Panc1 (cell line): ENCODE data around the gene NPAS4. TPM values are rescaled to one million over a fixed set of nuclear protein-coding genes. Genes with fewer than 3 reads are reported as not detected.

Experiments used
- ATAC-seq: fragments of 200-7000 bp; cut with Tn5 transposase; 2 replicates; pipeline ENCODE4 v1.9.1; 2020; ENCODE audit warnings: mild to moderate bottlenecking, moderate library complexity
- BruUV-seq: library from RNA; stranded (reverse); fragments of 400-500 nt; replicated peaks from 2 replicates; lab custom pipeline; 2021; lab: Mats Ljungman, UMichigan
- CTCF ChIA-PET: fragments of 300-600 bp; sonication (Branson Sonifier 250); formaldehyde crosslinking; loops from one replicate; lab custom pipeline; 2022; ENCODE audit warnings: antibody characterized with exemption; lab: Charles Lee
- POLR2A ChIA-PET: fragments of 300-600 bp; sonication (Branson Sonifier 250); formaldehyde crosslinking; loops from one replicate; lab custom pipeline; 2022; ENCODE audit warnings: antibody characterized with exemption; lab: Charles Lee
- DNase-seq: peaks from one replicate; pipeline ENCODE4 v3.0.0-alpha.2; 2010; ENCODE audit warnings: low read depth, low spot score
- H3K27ac ChIP-seq: 2 replicates; pipeline ENCODE4 v1.5.1; 2011; ENCODE audit warnings: mild to moderate bottlenecking, low read length, inconsistent platforms
- H3K27me3 ChIP-seq: fragments of 200-500 bp; sonication (Bioruptor generic); 2 replicates; pipeline ENCODE4 v1.6.0; 2014; ENCODE audit warnings: low read length, inconsistent platforms; ENCODE audit not compliant: control insufficient read depth, insufficient read depth
- H3K36me3 ChIP-seq: fragments of 200-500 bp; sonication (Bioruptor generic); 2 replicates; pipeline ENCODE4 v1.5.1; 2014; ENCODE audit warnings: inconsistent platforms, mild to moderate bottlenecking, low read length, moderate library complexity; ENCODE audit not compliant: control insufficient read depth, insufficient read depth
- H3K4me1 ChIP-seq: 2 replicates; pipeline ENCODE4 v1.5.1; 2011; ENCODE audit warnings: inconsistent platforms, mild to moderate bottlenecking, low read length, moderate library complexity; ENCODE audit not compliant: control insufficient read depth, insufficient read depth
- H3K4me3 ChIP-seq, 2 experiments: 2 replicates each; pipeline ENCODE4 v1.5.1; 2011 to 2012; ENCODE audit warnings: low read depth in 2 of 2, low read length in 2 of 2, mild to moderate bottlenecking in 2 of 2, inconsistent platforms in 1 of 2, moderate library complexity in 1 of 2
- H3K9me3 ChIP-seq: fragments of 200-500 bp; sonication (Bioruptor generic); 2 replicates; pipeline ENCODE4 v1.5.1; 2014; ENCODE audit warnings: low read depth, mild to moderate bottlenecking, inconsistent platforms, low read length, moderate library complexity; ENCODE audit not compliant: control insufficient read depth, insufficient read depth
- POLR2AphosphoS5 ChIP-seq: IDR thresholded peaks from 2 replicates; pipeline ENCODE4 v1.6.1; 2012; ENCODE audit warnings: mild to moderate bottlenecking, low read depth, low read length, moderate library complexity
- REST ChIP-seq, 2 experiments: IDR thresholded peaks; 2 replicates each; pipeline ENCODE4 v1.6.1; 2011 to 2012; ENCODE audit warnings: low read depth in 2 of 2, control low read depth in 1 of 2, low read length in 1 of 2, mild to moderate bottlenecking in 1 of 2, moderate library complexity in 1 of 2; ENCODE audit not compliant: insufficient read depth in 1 of 2
- SIN3A ChIP-seq: IDR thresholded peaks from 2 replicates; pipeline ENCODE4 v1.6.1; 2012; ENCODE audit warnings: low read depth, mild to moderate bottlenecking, low read length, moderate library complexity, borderline replicate concordance; ENCODE audit not compliant: insufficient read depth
- TCF7L2 ChIP-seq: IDR thresholded peaks from 2 replicates; pipeline ENCODE4 v1.6.1; 2011; ENCODE audit warnings: mild to moderate bottlenecking, low read depth, low read length, inconsistent platforms
- in situ Hi-C: cut with HindIII; loops from 2 replicates; pipeline ENCODE4 v1.10.0; 2016; ENCODE audit warnings: low sequenced_read_pairs, low pct_unique_long_range_greater_than_20kb
- intact Hi-C: fragments of 100-400 bp; cut with micrococcal nuclease; formaldehyde crosslinking; loops from one replicate; pipeline ENCODE4 v1.10.0; 2022; ENCODE audit not compliant: unreplicated experiment
- total RNA-seq: library from RNA; stranded (reverse); gene quantifications from one replicate; pipeline ENCODE4 v1.2.1, GENCODE V29; 2021; ENCODE audit not compliant: unreplicated experiment
- TF ChIP-seq, protein P1 (sequence below): fragments of 450-650 bp; IDR thresholded peaks from 2 replicates; pipeline ENCODE4 v1.5.1; 2017; ENCODE audit warnings: mild to moderate bottlenecking

Gene NPAS4
- total RNA-seq, 1 experiment from 2014 or later, result 0.08 TPM

GRCh38 chr11:66473167-66473566 lies 52.3 kb downstream of the NPAS4 start:
- H3K4me3 ChIP-seq, result no peak overlapping the region
- TF ChIP-seq REST (IDR thresholded peaks at IDR 0.05; ENCODE audit: insufficient read depth in 1 of 2, low read depth in 2 of 2, low read length in 1 of 2), result no peak
- no peak for TF ChIP-seq TCF7L2
- TF ChIP-seq POLR2AphosphoS5, result no peak
- TF ChIP-seq SIN3A, result no peak
- TF ChIP-seq, protein P1, sequence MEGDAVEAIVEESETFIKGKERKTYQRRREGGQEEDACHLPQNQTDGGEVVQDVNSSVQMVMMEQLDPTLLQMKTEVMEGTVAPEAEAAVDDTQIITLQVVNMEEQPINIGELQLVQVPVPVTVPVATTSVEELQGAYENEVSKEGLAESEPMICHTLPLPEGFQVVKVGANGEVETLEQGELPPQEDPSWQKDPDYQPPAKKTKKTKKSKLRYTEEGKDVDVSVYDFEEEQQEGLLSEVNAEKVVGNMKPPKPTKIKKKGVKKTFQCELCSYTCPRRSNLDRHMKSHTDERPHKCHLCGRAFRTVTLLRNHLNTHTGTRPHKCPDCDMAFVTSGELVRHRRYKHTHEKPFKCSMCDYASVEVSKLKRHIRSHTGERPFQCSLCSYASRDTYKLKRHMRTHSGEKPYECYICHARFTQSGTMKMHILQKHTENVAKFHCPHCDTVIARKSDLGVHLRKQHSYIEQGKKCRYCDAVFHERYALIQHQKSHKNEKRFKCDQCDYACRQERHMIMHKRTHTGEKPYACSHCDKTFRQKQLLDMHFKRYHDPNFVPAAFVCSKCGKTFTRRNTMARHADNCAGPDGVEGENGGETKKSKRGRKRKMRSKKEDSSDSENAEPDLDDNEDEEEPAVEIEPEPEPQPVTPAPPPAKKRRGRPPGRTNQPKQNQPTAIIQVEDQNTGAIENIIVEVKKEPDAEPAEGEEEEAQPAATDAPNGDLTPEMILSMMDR, result no peak
- in situ Hi-C loops, result no loop called here
- H3K9me3 ChIP-seq, result no peaks in the 10 kb centered on the region
- POLR2A ChIA-PET, result no interaction called here
- H3K27ac ChIP-seq, result no peak overlapping the region
- CTCF ChIA-PET, result no interaction called here
- H3K4me1 ChIP-seq, result no peaks in the 10 kb centered on the region
- no TSS peak for BruUV-seq
- no peak for DNase-seq
- intact Hi-C loops, result no loop called here
- H3K27me3 ChIP-seq, result no peaks in the 10 kb centered on the region
- no peaks in the 10 kb centered on the region for H3K36me3 ChIP-seq
- ATAC-seq, result no peak

- in situ Hi-C loops (no loop called here), intact Hi-C loops (no loop called here)
- POLR2A ChIA-PET, result no interaction called here
- H3K4me3 ChIP-seq, result no peak overlapping the region
- DNase-seq (no peak), ATAC-seq (no peak)
- no peaks in the 10 kb centered on the region for H3K36me3 ChIP-seq
- H3K27ac ChIP-seq, result no peak overlapping the region
- H3K27me3 ChIP-seq, result no peaks in the 10 kb centered on the region
- CTCF ChIA-PET, result interaction anchor here (0.5 kb wide), 1 partner anchor 73 kb away, joined by 3 read pairs; no protein-coding TSS in a partner anchor
- BruUV-seq, result no TSS peak
- TF ChIP-seq REST (IDR thresholded peaks at IDR 0.05; ENCODE audit: insufficient read depth in 1 of 2, low read depth in 2 of 2, low read length in 1 of 2) (no peak), TCF7L2 (no peak), SIN3A (no peak)
- no peaks in the 10 kb centered on the region for H3K9me3 ChIP-seq
- H3K4me1 ChIP-seq, result no peaks in the 10 kb centered on the region; the same call in 1 of the 2 replicates
Observed at GRCh38 chr11:66473608-66474515, 53.0 kb downstream of the NPAS4 start.
